ENCODE measurements around the gene KLRC4.
A peak's percentile ranks its signal among the peaks of the same experiment; 100 is the strongest.

Gene KLRC4

DNA sequence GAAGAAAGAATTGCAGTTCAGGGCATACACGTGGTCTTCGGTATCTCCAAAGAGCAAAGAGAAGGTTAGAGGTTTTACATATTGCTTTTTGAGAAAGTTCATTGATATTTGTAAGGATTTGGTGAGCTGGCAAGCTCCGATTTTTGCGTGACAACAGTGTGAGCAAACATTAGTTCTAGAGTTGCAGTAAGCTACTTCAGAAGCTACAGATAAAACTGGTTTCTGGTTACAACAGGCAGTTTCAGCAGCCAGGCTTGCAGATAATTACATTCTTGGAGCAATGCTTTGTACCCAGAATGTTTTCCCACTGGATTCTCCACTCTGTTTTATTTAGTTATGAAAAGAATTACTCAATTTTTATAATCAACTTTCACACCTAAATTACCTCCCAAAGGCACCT lies 47.9 kb downstream of the KLRC4 start:
- no peak overlapping the region for H3K4me3 ChIP-seq (replicated peaks; ENCODE audit: low read depth, low read length)
- TF ChIP-seq, protein P1, sequence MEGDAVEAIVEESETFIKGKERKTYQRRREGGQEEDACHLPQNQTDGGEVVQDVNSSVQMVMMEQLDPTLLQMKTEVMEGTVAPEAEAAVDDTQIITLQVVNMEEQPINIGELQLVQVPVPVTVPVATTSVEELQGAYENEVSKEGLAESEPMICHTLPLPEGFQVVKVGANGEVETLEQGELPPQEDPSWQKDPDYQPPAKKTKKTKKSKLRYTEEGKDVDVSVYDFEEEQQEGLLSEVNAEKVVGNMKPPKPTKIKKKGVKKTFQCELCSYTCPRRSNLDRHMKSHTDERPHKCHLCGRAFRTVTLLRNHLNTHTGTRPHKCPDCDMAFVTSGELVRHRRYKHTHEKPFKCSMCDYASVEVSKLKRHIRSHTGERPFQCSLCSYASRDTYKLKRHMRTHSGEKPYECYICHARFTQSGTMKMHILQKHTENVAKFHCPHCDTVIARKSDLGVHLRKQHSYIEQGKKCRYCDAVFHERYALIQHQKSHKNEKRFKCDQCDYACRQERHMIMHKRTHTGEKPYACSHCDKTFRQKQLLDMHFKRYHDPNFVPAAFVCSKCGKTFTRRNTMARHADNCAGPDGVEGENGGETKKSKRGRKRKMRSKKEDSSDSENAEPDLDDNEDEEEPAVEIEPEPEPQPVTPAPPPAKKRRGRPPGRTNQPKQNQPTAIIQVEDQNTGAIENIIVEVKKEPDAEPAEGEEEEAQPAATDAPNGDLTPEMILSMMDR (IDR thresholded peaks at IDR 0.05; ENCODE audit: low read length, missing control alignments): no peak
- DNase-seq (ENCODE audit: low read depth): peak; percentile 72

- H3K4me3 ChIP-seq (replicated peaks; ENCODE audit: low read depth, low read length): no peak overlapping the region
- TF ChIP-seq, protein P1 (IDR thresholded peaks at IDR 0.05; ENCODE audit: low read length, missing control alignments): no peak
- DNase-seq (ENCODE audit: low read depth): peak; percentile 53
These were observed 48.5 kb downstream of the KLRC4 start for GRCh38 chr12:10361084-10361483.

GRCh38 chr12:10358969-10359368 lies 50.6 kb downstream of the KLRC4 start:
- TF ChIP-seq, protein P1 (IDR thresholded peaks at IDR 0.05; ENCODE audit: low read length, missing control alignments): no peak
- no peak for DNase-seq (ENCODE audit: low read depth)
- no peak overlapping the region for H3K4me3 ChIP-seq (replicated peaks; ENCODE audit: low read depth, low read length)

DNA sequence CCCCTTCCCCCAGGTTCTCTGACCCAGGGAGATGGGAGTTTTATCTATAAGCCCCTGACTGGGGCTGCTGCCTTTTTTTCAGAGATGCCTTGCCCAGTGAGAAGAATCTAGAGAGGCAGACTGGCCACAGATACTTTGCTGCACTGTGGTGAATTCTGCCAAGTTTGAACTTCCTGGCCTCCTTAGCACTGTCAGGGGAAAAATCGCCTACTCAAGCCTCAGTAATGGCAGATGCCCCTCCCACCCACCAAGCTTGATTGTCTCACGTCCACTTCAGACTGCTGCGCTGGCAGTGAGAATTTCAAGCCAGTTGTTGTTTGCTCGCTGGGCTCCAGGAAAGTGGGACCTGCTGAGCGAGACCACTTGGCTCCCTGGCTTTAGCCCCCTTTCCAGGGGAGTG lies 51.4 kb downstream of the KLRC4 start:
- TF ChIP-seq, protein P1 (IDR thresholded peaks at IDR 0.05; ENCODE audit: low read length, missing control alignments): no peak
- no peak for DNase-seq (ENCODE audit: low read depth)
- no peak overlapping the region for H3K4me3 ChIP-seq (replicated peaks; ENCODE audit: low read depth, low read length)
